ENCODE results near the gene BUD31. TPM values are rescaled to one million over a fixed set of nuclear protein-coding genes. Genes with fewer than 3 reads are reported as not detected.

BUD31 gene
- total and polyA plus RNA-seq, 4 donors = 18.5 to 55.9 (median 32.0) TPM

DNA sequence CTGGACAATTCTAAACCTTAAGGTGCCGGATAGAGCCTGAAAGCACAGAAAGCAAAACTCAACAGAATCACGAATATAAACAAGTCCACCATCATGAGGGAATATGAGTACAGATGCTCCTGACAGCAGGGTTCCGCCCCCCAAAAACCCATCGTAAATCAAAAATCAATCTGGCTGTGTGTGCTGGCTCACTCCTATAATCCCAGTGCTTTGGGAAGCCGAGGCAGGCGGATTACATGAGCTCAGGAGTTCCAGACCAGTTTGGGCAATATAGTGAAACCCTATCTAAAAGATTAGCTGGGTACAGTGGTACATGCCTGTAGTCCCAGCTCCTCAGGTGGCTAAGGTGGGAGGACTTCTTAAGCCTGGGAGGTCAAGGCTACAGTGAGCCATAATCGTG is 12.2 kb downstream of the BUD31 start (continued):
- no peak for TF ChIP-seq ATF3 (IDR thresholded peaks at IDR 0.05)
- no peak for TF ChIP-seq REST (IDR thresholded peaks at IDR 0.05)

- Histone ChIP-seq H3K27me3 (ENCODE audit: control insufficient read depth in 4 of 4, insufficient read depth in 4 of 4, low read length in 3 of 4) (no peaks in the 10 kb centered on the region), H3K9ac (ENCODE audit: low read depth in 1 of 2, low read length in 2 of 2) (no peak overlapping the region), H3K36me3 (ENCODE audit: control insufficient read depth in 4 of 4, insufficient read depth in 3 of 4, low read depth in 1 of 4, low read length in 3 of 4) (peaks cover 16 to 69% (median 31%) of the 10 kb centered on the region in 4 donors), H3K27ac (ENCODE audit: low read depth in 1 of 2, low read length in 2 of 2) (no peak overlapping the region), H3K4me1 (ENCODE audit: control insufficient read depth in 4 of 4, insufficient read depth in 4 of 4, low read length in 3 of 4) (peaks cover 0 to 16% (median 4%) of the 10 kb centered on the region in 4 donors), H3K9me3 (ENCODE audit: control insufficient read depth in 4 of 4, low read length in 3 of 4) (no peaks in the 10 kb centered on the region), H3K4me3 (ENCODE audit: low read depth in 1 of 3, low read length in 3 of 3) (no peak overlapping the region)
- TF ChIP-seq, protein P1, sequence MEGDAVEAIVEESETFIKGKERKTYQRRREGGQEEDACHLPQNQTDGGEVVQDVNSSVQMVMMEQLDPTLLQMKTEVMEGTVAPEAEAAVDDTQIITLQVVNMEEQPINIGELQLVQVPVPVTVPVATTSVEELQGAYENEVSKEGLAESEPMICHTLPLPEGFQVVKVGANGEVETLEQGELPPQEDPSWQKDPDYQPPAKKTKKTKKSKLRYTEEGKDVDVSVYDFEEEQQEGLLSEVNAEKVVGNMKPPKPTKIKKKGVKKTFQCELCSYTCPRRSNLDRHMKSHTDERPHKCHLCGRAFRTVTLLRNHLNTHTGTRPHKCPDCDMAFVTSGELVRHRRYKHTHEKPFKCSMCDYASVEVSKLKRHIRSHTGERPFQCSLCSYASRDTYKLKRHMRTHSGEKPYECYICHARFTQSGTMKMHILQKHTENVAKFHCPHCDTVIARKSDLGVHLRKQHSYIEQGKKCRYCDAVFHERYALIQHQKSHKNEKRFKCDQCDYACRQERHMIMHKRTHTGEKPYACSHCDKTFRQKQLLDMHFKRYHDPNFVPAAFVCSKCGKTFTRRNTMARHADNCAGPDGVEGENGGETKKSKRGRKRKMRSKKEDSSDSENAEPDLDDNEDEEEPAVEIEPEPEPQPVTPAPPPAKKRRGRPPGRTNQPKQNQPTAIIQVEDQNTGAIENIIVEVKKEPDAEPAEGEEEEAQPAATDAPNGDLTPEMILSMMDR (IDR thresholded peaks at IDR 0.05; ENCODE audit: low read depth, low read length, missing input control) = no peak
- TF ChIP-seq ATF3 (IDR thresholded peaks at IDR 0.05) (no peak), RAD21 (IDR thresholded peaks at IDR 0.05) (no peak), NR2F2 (IDR thresholded peaks at IDR 0.05) (no peak), YY1 (IDR thresholded peaks at IDR 0.05) (no peak), TAF1 (conservative IDR thresholded peaks at IDR 0.05) (no peak), HNF4G (IDR thresholded peaks at IDR 0.05) (no peak), REST (IDR thresholded peaks at IDR 0.05) (no peak), RXRA (IDR thresholded peaks at IDR 0.05) (no peak), EGR1 (IDR thresholded peaks at IDR 0.05; ENCODE audit: low read depth in 2 of 2) (no peak), SP1 (IDR thresholded peaks at IDR 0.05) (no peak), GABPA (IDR thresholded peaks at IDR 0.05 in 1 of 2, conservative IDR thresholded peaks at IDR 0.05 in 1 of 2) (no peak), JUND (IDR thresholded peaks at IDR 0.05) (no peak), FOXA1 (IDR thresholded peaks at IDR 0.05) (no peak), FOXA2 (IDR thresholded peaks at IDR 0.05) (no peak), HNF4A (conservative IDR thresholded peaks at IDR 0.05) (no peak)
- TF ChIP-seq, protein P2, sequence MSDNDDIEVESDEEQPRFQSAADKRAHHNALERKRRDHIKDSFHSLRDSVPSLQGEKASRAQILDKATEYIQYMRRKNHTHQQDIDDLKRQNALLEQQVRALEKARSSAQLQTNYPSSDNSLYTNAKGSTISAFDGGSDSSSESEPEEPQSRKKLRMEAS (IDR thresholded peaks at IDR 0.05) = no peak
- TF ChIP-seq, protein P3, sequence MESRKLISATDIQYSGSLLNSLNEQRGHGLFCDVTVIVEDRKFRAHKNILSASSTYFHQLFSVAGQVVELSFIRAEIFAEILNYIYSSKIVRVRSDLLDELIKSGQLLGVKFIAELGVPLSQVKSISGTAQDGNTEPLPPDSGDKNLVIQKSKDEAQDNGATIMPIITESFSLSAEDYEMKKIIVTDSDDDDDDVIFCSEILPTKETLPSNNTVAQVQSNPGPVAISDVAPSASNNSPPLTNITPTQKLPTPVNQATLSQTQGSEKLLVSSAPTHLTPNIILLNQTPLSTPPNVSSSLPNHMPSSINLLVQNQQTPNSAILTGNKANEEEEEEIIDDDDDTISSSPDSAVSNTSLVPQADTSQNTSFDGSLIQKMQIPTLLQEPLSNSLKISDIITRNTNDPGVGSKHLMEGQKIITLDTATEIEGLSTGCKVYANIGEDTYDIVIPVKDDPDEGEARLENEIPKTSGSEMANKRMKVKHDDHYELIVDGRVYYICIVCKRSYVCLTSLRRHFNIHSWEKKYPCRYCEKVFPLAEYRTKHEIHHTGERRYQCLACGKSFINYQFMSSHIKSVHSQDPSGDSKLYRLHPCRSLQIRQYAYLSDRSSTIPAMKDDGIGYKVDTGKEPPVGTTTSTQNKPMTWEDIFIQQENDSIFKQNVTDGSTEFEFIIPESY (IDR thresholded peaks at IDR 0.05) = no peak
- no peak for DNase-seq (ENCODE audit: low spot score)
- 94% methylated on average over 11 of the region's 11 CpGs for WGBS
These were observed 13.4 kb downstream of the BUD31 start for GRCh38 chr7:99422186-99422585.

All from liver (tissue), 9 donors.